ENCODE data around the gene TMED7.

GRCh38 chr5:115657881-115658233, 32.0 kb upstream of the TMED7 start:
- TF ChIP-seq EZH2 (IDR thresholded peaks at IDR 0.05; ENCODE audit: insufficient read depth, low read length): no peak
- no peak for TF ChIP-seq CTCF (IDR thresholded peaks at IDR 0.05; ENCODE audit: insufficient read depth, low read depth, low read length)
